Fibroblast of the aortic adventitia (primary cell): ENCODE results near the gene IQCF6. TPM values are rescaled to one million over a fixed set of nuclear protein-coding genes. Genes with fewer than 3 reads are reported as not detected.
"Not testable (repeated sequence)": the region's sequence is repeated elsewhere in the genome, so short reads cannot be mapped to it uniquely, and the experiment has no call there.

Experiments used
- DNase-seq: peaks from one replicate; pipeline ENCODE4 v3.0.0-alpha.2; 2010; ENCODE audit warnings: low read depth
- H3K4me3 ChIP-seq: 2 replicates; pipeline ENCODE4 v1.5.1; 2011; ENCODE audit warnings: low read depth, mild to moderate bottlenecking, control low read depth, low read length, moderate library complexity
- total RNA-seq: library from RNA; depleted of rRNA; stranded (reverse); fragments of >200 nt; gene quantifications from 2 replicates; pipeline ENCODE4 v1.2.3, GENCODE V29; 2012; ENCODE audit warnings: low replicate concordance
- TF ChIP-seq, protein P1 (sequence below): IDR thresholded peaks from 2 replicates; pipeline ENCODE4 v1.5.1; 2011; ENCODE audit warnings: mild to moderate bottlenecking, low read length, control low read depth, inconsistent platforms; ENCODE audit not compliant: insufficient read depth

The IQCF6 gene
- total RNA-seq, 1 donor: not detected

- no peak overlapping the region for H3K4me3 ChIP-seq
- DNase-seq: no peak
- TF ChIP-seq, protein P1, sequence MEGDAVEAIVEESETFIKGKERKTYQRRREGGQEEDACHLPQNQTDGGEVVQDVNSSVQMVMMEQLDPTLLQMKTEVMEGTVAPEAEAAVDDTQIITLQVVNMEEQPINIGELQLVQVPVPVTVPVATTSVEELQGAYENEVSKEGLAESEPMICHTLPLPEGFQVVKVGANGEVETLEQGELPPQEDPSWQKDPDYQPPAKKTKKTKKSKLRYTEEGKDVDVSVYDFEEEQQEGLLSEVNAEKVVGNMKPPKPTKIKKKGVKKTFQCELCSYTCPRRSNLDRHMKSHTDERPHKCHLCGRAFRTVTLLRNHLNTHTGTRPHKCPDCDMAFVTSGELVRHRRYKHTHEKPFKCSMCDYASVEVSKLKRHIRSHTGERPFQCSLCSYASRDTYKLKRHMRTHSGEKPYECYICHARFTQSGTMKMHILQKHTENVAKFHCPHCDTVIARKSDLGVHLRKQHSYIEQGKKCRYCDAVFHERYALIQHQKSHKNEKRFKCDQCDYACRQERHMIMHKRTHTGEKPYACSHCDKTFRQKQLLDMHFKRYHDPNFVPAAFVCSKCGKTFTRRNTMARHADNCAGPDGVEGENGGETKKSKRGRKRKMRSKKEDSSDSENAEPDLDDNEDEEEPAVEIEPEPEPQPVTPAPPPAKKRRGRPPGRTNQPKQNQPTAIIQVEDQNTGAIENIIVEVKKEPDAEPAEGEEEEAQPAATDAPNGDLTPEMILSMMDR: no peak
Measured at GRCh38 chr3:51778554-51778953, 483 bp downstream of the IQCF6 start.

- H3K4me3 ChIP-seq: no peak overlapping the region
- no peak for DNase-seq
- TF ChIP-seq, protein P1: no peak
Measured at GRCh38 chr3:51777985-51778384, 1.1 kb downstream of the IQCF6 start.

DNA sequence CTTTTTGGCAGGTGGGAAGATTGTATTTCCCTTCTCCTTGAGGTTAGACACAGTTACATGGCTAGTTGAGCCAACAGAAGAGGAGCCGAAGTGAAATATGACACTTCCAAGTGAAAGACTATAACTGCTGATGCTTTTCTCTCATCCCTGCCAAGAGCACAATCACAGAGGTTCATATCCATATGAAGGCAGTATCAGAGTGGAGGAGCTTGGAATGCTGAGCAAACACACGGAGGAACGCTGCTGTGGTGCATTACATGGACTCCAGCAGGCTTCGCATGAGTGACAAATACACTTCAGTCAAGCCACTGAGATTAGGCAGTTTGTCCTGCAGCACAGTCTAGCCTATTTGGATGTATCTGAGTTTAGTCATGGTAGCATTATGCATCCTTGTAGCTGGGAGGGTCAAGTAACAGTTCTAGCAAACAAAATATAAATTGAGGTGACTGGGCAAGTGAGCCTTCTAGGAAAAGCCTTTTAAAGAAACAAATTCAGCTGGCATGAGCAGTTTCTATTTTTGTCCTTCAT, 5.4 kb downstream of the IQCF6 start:
- no peak overlapping the region for H3K4me3 ChIP-seq
- no peak for DNase-seq

DNA sequence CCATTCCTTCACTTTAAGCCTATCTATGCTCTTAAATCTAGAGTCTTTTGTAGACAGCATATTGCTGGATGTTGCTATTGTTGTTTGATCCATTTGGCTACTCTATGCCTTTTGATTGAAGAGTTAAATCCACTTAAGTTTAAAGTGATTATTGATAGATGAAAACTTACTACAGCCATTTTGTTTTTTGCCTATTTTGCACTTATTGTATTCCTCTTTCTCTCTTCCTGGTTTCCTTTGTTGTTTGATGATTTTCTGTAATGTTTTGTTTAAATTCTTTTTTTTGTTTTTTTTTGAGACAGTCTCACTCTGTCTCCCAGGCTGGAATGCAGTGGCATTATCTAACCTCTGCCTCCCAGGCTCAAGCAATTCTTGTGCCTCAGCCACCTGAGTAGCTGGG, 19.8 kb downstream of the IQCF6 start:
- TF ChIP-seq, protein P1: no peak
- DNase-seq: no peak
- H3K4me3 ChIP-seq: no peak overlapping the region

More for the DNA sequence above, 5.4 kb downstream of the IQCF6 start:
- TF ChIP-seq, protein P1: no peak

DNA sequence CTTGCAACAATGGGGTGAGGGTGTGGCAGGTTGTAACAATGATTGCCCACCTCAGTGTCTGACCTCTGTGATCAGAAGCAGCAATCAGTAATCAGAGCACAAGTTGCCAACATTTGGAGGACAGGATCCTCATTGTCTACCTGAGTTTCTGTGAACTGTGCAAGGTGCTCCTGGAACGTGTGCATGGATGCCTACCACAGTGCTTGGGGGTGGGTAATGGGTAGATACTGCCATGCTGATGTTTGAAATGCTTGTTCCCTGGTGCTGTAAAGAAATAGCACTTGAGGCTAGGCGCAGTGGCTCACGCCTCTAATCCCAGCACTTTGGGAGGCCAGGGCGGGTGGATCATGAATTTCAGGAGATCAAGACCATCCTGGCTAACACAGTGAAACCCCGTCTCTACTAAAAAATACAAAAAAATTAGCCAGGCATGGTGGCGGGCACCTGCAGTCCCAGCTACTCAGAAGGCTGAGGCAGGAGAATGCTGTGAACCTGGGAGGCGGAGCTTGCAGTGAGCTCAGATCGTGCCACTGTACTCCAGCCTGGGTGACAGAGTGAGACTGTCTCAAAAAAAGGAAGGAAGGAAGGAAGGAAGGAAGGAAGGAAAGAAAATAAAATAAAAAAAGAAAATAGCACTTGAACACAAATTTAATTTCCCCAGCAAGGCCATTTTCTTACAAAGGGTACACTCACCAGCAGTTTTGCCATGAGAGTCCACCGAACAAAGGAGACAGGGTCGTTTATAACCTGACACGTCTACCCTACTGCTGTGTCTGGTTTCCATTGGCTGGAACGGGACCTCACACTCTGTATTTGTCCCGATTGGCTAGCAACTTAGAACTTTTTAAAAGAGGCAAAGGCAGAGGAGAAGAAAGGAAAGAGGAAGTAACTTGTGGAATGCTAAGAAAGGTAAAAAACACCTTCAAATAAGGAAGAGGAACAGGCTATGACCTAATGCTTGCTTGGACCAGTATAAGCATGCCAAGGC, 25.0 kb downstream of the IQCF6 start:
- DNase-seq, H3K4me3 ChIP-seq: not testable (repeated sequence)

DNA sequence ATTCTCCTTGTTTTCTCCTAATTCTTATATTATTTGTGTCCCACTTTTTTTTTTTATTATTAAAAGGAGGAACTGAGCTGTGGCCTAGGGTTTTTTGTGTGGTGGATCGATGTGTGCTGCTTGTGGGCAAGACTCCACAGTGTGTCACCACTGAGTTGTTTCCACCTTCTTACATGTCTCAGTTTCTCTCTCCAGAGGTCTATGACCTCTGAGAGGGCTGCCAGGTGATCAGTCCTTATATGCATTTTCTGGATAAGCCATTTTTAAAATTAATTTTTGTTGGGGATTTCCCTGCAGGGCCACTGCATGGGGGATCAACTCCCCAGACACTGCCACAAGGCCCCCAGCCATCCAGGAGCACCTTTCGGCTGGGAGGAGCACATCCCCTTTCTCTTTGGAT, 27.8 kb downstream of the IQCF6 start:
- no peak overlapping the region for H3K4me3 ChIP-seq
- DNase-seq: no peak
- TF ChIP-seq, protein P1: no peak

DNA sequence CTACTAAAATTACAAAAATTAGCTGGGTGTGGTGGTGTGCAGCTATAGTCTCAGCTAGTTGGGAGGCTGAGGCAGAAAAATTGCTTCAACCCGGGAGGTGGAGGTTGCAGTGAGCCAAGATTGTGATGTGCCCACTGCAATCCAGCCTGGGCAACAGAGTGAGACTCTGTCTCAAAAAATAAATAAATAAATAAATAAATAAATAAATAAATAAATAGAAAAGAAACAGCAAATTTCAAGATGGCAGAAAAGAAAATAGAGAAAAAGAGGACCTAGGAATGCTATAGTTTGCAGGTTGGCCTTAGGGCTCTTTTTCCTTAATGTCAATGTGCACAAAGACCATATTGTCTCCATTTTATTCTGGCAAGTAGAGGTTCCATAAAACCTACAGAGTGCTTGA, 28.2 kb downstream of the IQCF6 start:
- TF ChIP-seq, protein P1: no peak
- no peak for DNase-seq

More for the DNA sequence above, 28.2 kb downstream of the IQCF6 start:
- H3K4me3 ChIP-seq: no peak overlapping the region
